HepG2 (cell line): ENCODE results near the gene RNASE13. TPM values are rescaled to one million over a fixed set of nuclear protein-coding genes. Genes with fewer than 3 reads are reported as not detected.
A peak's percentile ranks its signal among the peaks of the same experiment; 100 is the strongest.

Experiments used
- BORCS8-MEF2B ChIP-seq: sonication (generic); formaldehyde crosslinking; IDR thresholded peaks from 2 replicates; pipeline ENCODE4 v1.8.0; 2022; ENCODE audit warnings: mild to moderate bottlenecking, missing genetic modification reagents
- CCDC6 ChIP-seq: sonication (generic); formaldehyde crosslinking; IDR thresholded peaks from 2 replicates; pipeline ENCODE4 v1.8.1; 2022; ENCODE audit warnings: mild to moderate bottlenecking, missing genetic modification reagents, moderate library complexity
- CREM ChIP-seq, 2 experiments: sonication (generic) in 1 of 2; formaldehyde crosslinking in 1 of 2; IDR thresholded peaks; 2 replicates each; pipeline versions ENCODE4 v1.4.0 to v1.6.1; 2016 to 2020; ENCODE audit warnings: antibody characterized with exemption in 1 of 2, mild to moderate bottlenecking in 1 of 2, missing genetic modification reagents in 1 of 2
- DMTF1 ChIP-seq: sonication (generic); formaldehyde crosslinking; IDR thresholded peaks from 2 replicates; pipeline ENCODE4 v1.4.0; 2020; ENCODE audit warnings: mild to moderate bottlenecking, missing genetic modification reagents
- E2F1 ChIP-seq: sonication (generic); formaldehyde crosslinking; IDR thresholded peaks from 2 replicates; pipeline ENCODE4 v1.5.0; 2020; ENCODE audit warnings: missing genetic modification reagents
- FOSL2 ChIP-seq: sonication (generic); formaldehyde crosslinking; IDR thresholded peaks from 2 replicates; pipeline ENCODE4 v1.4.0; 2020; ENCODE audit warnings: missing genetic modification reagents
- FOXC1 ChIP-seq: sonication (generic); formaldehyde crosslinking; IDR thresholded peaks from 2 replicates; pipeline ENCODE4 v1.8.0; 2022; ENCODE audit warnings: mild to moderate bottlenecking, missing genetic modification reagents, borderline replicate concordance
- KDM6A ChIP-seq: IDR thresholded peaks from 2 replicates; pipeline ENCODE4 v1.6.1; 2016; ENCODE audit warnings: low read depth
- MXI1 ChIP-seq: IDR thresholded peaks from 3 replicates; pipeline ENCODE4 v1.6.1; 2012; ENCODE audit warnings: low read depth, low read length, inconsistent platforms, borderline replicate concordance
- NAIF1 ChIP-seq: sonication (generic); formaldehyde crosslinking; IDR thresholded peaks from 2 replicates; pipeline ENCODE4 v1.5.0; 2020; ENCODE audit warnings: mild to moderate bottlenecking, missing genetic modification reagents, borderline replicate concordance
- PAWR ChIP-seq: sonication (generic); formaldehyde crosslinking; IDR thresholded peaks from 2 replicates; pipeline ENCODE4 v1.4.0; 2020; ENCODE audit warnings: missing genetic modification reagents, mild to moderate bottlenecking, borderline replicate concordance
- PCBP1 ChIP-seq: fragments of 200-400 bp; formaldehyde crosslinking; IDR thresholded peaks from 2 replicates; pipeline ENCODE4 v1.6.1; 2017; ENCODE audit warnings: mild to moderate bottlenecking, low read depth, low read length, borderline replicate concordance
- SIX1 ChIP-seq: sonication (generic); formaldehyde crosslinking; IDR thresholded peaks from 2 replicates; pipeline ENCODE4 v1.4.0; 2020; ENCODE audit warnings: missing genetic modification reagents, borderline replicate concordance
- TFAP4 ChIP-seq: sonication (generic); IDR thresholded peaks from 2 replicates; pipeline ENCODE4 v1.6.1; 2016; ENCODE audit warnings: low read depth, borderline replicate concordance
- YEATS2 ChIP-seq: sonication (generic); formaldehyde crosslinking; IDR thresholded peaks from 2 replicates; pipeline ENCODE4 v1.4.0; 2020; ENCODE audit warnings: missing genetic modification reagents, borderline replicate concordance
- ZBTB33 ChIP-seq: sonication (generic); formaldehyde crosslinking; IDR thresholded peaks from 2 replicates; pipeline ENCODE4 v1.4.0; 2020; ENCODE audit warnings: missing genetic modification reagents
- ZNF34 ChIP-seq: sonication (generic); formaldehyde crosslinking; IDR thresholded peaks from 2 replicates; pipeline ENCODE4 v1.4.0; 2020; ENCODE audit warnings: mild to moderate bottlenecking, missing genetic modification reagents, borderline replicate concordance
- ZNF431 ChIP-seq: sonication (generic); formaldehyde crosslinking; IDR thresholded peaks from 2 replicates; pipeline ENCODE4 v1.9.0; 2022; ENCODE audit warnings: missing genetic modification reagents, low read depth, mild to moderate bottlenecking, borderline replicate concordance
- ZNF501 ChIP-seq: sonication (generic); formaldehyde crosslinking; IDR thresholded peaks from 2 replicates; pipeline ENCODE4 v1.5.1; 2020; ENCODE audit warnings: mild to moderate bottlenecking, moderate library complexity, missing genetic modification reagents
- ZNF597 ChIP-seq: sonication (generic); formaldehyde crosslinking; IDR thresholded peaks from 2 replicates; pipeline ENCODE4 v1.5.0; 2020; ENCODE audit warnings: missing genetic modification reagents
- polyA plus RNA-seq, 8 experiments: library from polyadenylated mRNA; depleted of rRNA in 3 of 8; stranded (reverse) in 7 of 8; unstranded in 1 of 8; fragments of >200 nt; fragmentation: Illumina TruSeq in 4 of 8; extraction: Trizol in 4 of 8; gene quantifications; 2 replicates each; pipeline versions ENCODE4 v1.2.1 to v1.2.3, GENCODE V29; 2011 to 2016; ENCODE audit warnings: low read depth in 4 of 8, missing spikeins in 1 of 8, mixed read lengths in 1 of 8; ENCODE audit not compliant: insufficient read depth in 1 of 8
- total RNA-seq, 5 experiments: library from RNA; depleted of rRNA; stranded (reverse); fragments of >200 nt; fragmentation: Illumina TruSeq; extraction: Trizol; gene quantifications; 2 replicates each; pipeline ENCODE4 v1.2.3, GENCODE V29; 2016; ENCODE audit warnings: low read depth in 1 of 5

The RNASE13 gene
- total and polyA plus RNA-seq, 2 of the 13 experiments (the other 11 are each of a cell fraction or from before 2014, with no cell fraction given) = 1.0 TPM; not detected in 1

- peak; percentile 90 for TF ChIP-seq KDM6A (CRISPR knock-in tag)
- TF ChIP-seq DMTF1 = 0 out of 2 replicates have a peak, but pooled peaks have one; percentile 51
- TF ChIP-seq BORCS8-MEF2B = no peak; the same call in 1 of the 2 replicates
- peak; percentile 59; the same call in 1 of the 2 replicates for TF ChIP-seq PAWR (CRISPR knock-in tag)
- TF ChIP-seq MXI1 = no peak; the same call in 2 of the 3 replicates
- no peak for TF ChIP-seq SIX1 (CRISPR knock-in tag)
- TF ChIP-seq ZNF34 = no peak
- TF ChIP-seq YEATS2 (CRISPR knock-in tag) = peak; percentile 83; the same call in 1 of the 2 replicates
- peak; percentile 86 for TF ChIP-seq CCDC6
- TF ChIP-seq ZNF501 (CRISPR knock-in tag) = 0 out of 2 replicates have a peak, but pooled peaks have one; percentile 64
- TF ChIP-seq FOXC1 = peak; percentile 76; the same call in 1 of the 2 replicates
- TF ChIP-seq ZNF431 (CRISPR knock-in tag) = peak; percentile 59; the same call in 1 of the 2 replicates
- peak; percentile 65; the same call in 1 of the 2 replicates for TF ChIP-seq E2F1 (CRISPR knock-in tag)
- no peak for TF ChIP-seq ZBTB33 (CRISPR knock-in tag)
- peak; percentile 92; the same call in 1 of the 2 replicates for TF ChIP-seq TFAP4
- no peak for TF ChIP-seq PCBP1
- peak; percentile 64 for TF ChIP-seq FOSL2 (CRISPR knock-in tag)
- no peak for TF ChIP-seq NAIF1 (CRISPR knock-in tag)
- TF ChIP-seq CREM (IDR thresholded peaks at IDR 0.05) = peak; percentile 81
- no peak for TF ChIP-seq CREM (CRISPR knock-in tag; IDR thresholded peaks at IDR 0.05)
- no peak for TF ChIP-seq ZNF597
These were observed 21.0 kb upstream of the RNASE13 start (continued) for GRCh38 chr14:21055432-21056117.
